K562 (cell line): Measurements from ENCODE around the gene ZNF577. TPM values are rescaled to one million over a fixed set of nuclear protein-coding genes. Genes with fewer than 3 reads are reported as not detected.

Experiments
- ATAC-seq: fragments of 200-7000 bp; cut with Tn5 transposase; 3 replicates; pipeline ENCODE4 v1.9.1; 2020; ENCODE audit warnings: moderate library complexity
- Bru-seq: library from RNA; stranded (reverse); fragments of 400-500 nt; gene quantifications from one replicate; lab custom pipeline; 2021; lab: Mats Ljungman, UMichigan
- BruChase-seq, 2 experiments: library from RNA; stranded (reverse); fragments of 400-500 nt; gene quantifications; one replicate each; lab custom pipeline; 2021; lab: Mats Ljungman, UMichigan
- BruUV-seq: library from RNA; stranded (reverse); fragments of 400-500 nt; replicated peaks from 2 replicates; lab custom pipeline; 2021; lab: Mats Ljungman, UMichigan
- CTCF ChIA-PET: fragments of 300-600 bp; formaldehyde crosslinking; extraction: SDS; loops from one replicate; lab custom pipeline; 2021; ENCODE audit warnings: low intra/inter-chr PET ratio; lab: Yijun Ruan, JAX
- POLR2A ChIA-PET: fragments of 300-600, 350-650 bp; sonication (Branson Sonifier 250); formaldehyde crosslinking; extraction: SDS; loops from one replicate; lab custom pipeline; 2021; ENCODE audit warnings: antibody characterized with exemption, inconsistent platforms; lab: Yijun Ruan, JAX
- DNase-seq, 4 experiments: peaks; one replicate each; pipeline versions ENCODE4 v3.0.0 to v3.0.0-alpha.2; 2011 to 2018; ENCODE audit warnings: low spot score in 3 of 4, mixed read lengths in 3 of 4; ENCODE audit errors: extremely low read depth in 1 of 4
- FAIRE-seq: peaks from 2 replicates; lab custom pipeline; 2011; peaks lifted over from hg19 to GRCh38; lab: Jason Lieb, UNC
- H2AFZ ChIP-seq: 2 replicates; pipeline ENCODE4 v1.6.0; 2011; ENCODE audit warnings: low read depth, low read length, control low read depth, inconsistent platforms
- H3K27ac ChIP-seq: fragments of 200-600 bp; 3 replicates; pipeline ENCODE4 v1.8.0; 2011; ENCODE audit warnings: low read depth, mild to moderate bottlenecking, control low read depth, inconsistent platforms, low read length, moderate library complexity, mixed read lengths; ENCODE audit errors: extremely low read depth
- H3K27me3 ChIP-seq, 2 experiments: fragments of 300-600 bp in 1 of 2; 2 replicates in 1 of 2; 3 replicates in 1 of 2; pipeline versions ENCODE4 v1.6.0 to v1.8.0; 2011; ENCODE audit warnings: inconsistent platforms in 2 of 2, low read length in 2 of 2, mild to moderate bottlenecking in 1 of 2, mixed read lengths in 1 of 2, moderate library complexity in 1 of 2; ENCODE audit not compliant: control insufficient read depth in 2 of 2, insufficient read depth in 2 of 2
- H3K36me3 ChIP-seq: fragments of 300-600 bp; 3 replicates; pipeline ENCODE4 v1.8.0; 2011; ENCODE audit warnings: mild to moderate bottlenecking, low read length, inconsistent platforms; ENCODE audit not compliant: control insufficient read depth, insufficient read depth
- H3K4me1 ChIP-seq, 2 experiments: fragments of 200-600 bp in 1 of 2; replicated peaks in 1 of 2; 2 replicates in 1 of 2; 3 replicates in 1 of 2; pipeline versions ENCODE4 v1.5.1 to v1.8.0; 2011; ENCODE audit warnings: inconsistent platforms in 2 of 2, low read length in 2 of 2, mild to moderate bottlenecking in 1 of 2, mixed read lengths in 1 of 2, moderate library complexity in 1 of 2; ENCODE audit not compliant: control insufficient read depth in 2 of 2, insufficient read depth in 2 of 2
- H3K4me2 ChIP-seq: 2 replicates; pipeline ENCODE4 v1.6.1; 2011; ENCODE audit warnings: low read length, control low read depth, inconsistent platforms, mixed read lengths; ENCODE audit not compliant: insufficient read depth
- H3K4me3 ChIP-seq: fragments of 200-600 bp; sonication (generic), shearing (Covaris generic); 2 replicates; pipeline ENCODE4 v1.5.1; 2016; ENCODE audit warnings: control low read depth, inconsistent platforms
- H3K79me2 ChIP-seq: fragments of 200-600 bp; 3 replicates; pipeline ENCODE4 v1.8.0; 2011; ENCODE audit warnings: low read length, inconsistent platforms; ENCODE audit not compliant: control insufficient read depth, insufficient read depth
- H3K9ac ChIP-seq, 2 experiments: 2 replicates each; pipeline versions ENCODE4 v1.6.0 to v1.6.1; 2011; ENCODE audit warnings: low read depth in 2 of 2, low read length in 2 of 2, control low read depth in 1 of 2, inconsistent platforms in 1 of 2, mild to moderate bottlenecking in 1 of 2, mixed read lengths in 1 of 2; ENCODE audit not compliant: insufficient read depth in 1 of 2
- H3K9me1 ChIP-seq: one replicate; pipeline ENCODE4 v1.6.0; 2011; ENCODE audit warnings: inconsistent platforms, mild to moderate bottlenecking, low read length, moderate library complexity; ENCODE audit not compliant: control insufficient read depth, insufficient read depth
- H3K9me3 ChIP-seq: replicated peaks from 2 replicates; pipeline ENCODE4 v1.5.1; 2011; ENCODE audit warnings: low read depth, low read length, inconsistent platforms; ENCODE audit not compliant: control insufficient read depth, insufficient read depth
- H4K20me1 ChIP-seq: replicated peaks from 2 replicates; pipeline ENCODE4 v1.6.1; 2011; ENCODE audit warnings: low read length, inconsistent platforms, mixed read lengths; ENCODE audit not compliant: control insufficient read depth, insufficient read depth
- CEBPG ChIP-seq, 3 experiments: fragments of 200-800 bp in 1 of 3; sonication (Bioruptor generic) in 1 of 3; sonication (generic) in 1 of 3; formaldehyde crosslinking in 1 of 3; IDR thresholded peaks in 2 of 3; conservative IDR thresholded peaks in 1 of 3; 2 replicates each; pipeline versions ENCODE4 v1.6.1 to v1.8.0; 2016 to 2022; ENCODE audit warnings: missing compliant biosample characterization in 2 of 3, missing genetic modification characterization in 2 of 3, mild to moderate bottlenecking in 1 of 3, missing genetic modification reagents in 1 of 3
- ETV5 ChIP-seq: sonication (generic); formaldehyde crosslinking; IDR thresholded peaks from 2 replicates; pipeline ENCODE4 v1.4.0; 2020; ENCODE audit warnings: low read depth, mild to moderate bottlenecking, missing genetic modification reagents
- FOXP1 ChIP-seq: sonication (generic); formaldehyde crosslinking; IDR thresholded peaks from 2 replicates; pipeline ENCODE4 v1.8.0; 2022; ENCODE audit warnings: mild to moderate bottlenecking, missing genetic modification reagents
- HCFC1 ChIP-seq: IDR thresholded peaks from 2 replicates; pipeline ENCODE4 v1.6.1; 2012; ENCODE audit warnings: low read depth, low read length, improper control_type of control experiment
- KAT2B ChIP-seq: IDR thresholded peaks from one replicate; pipeline ENCODE4 v1.6.1; 2012; ENCODE audit warnings: low read depth, mild to moderate bottlenecking, control low read depth, inconsistent platforms, low read length, moderate library complexity
- POLR2G ChIP-seq: fragments of 200-400 bp; formaldehyde crosslinking; IDR thresholded peaks from 2 replicates; pipeline ENCODE4 v1.6.1; 2017; ENCODE audit warnings: low read depth, mild to moderate bottlenecking, antibody characterized with exemption, low read length, moderate library complexity
- SOX6 ChIP-seq: fragments of 450-650 bp; IDR thresholded peaks from 2 replicates; pipeline ENCODE4 v1.6.1; 2014; ENCODE audit warnings: mild to moderate bottlenecking
- TRIM24 ChIP-seq, 2 experiments: fragments of 450-650 bp; IDR thresholded peaks; 2 replicates each; pipeline ENCODE4 v1.6.1; 2016
- ZBTB7A ChIP-seq: IDR thresholded peaks from 2 replicates; pipeline ENCODE4 v1.6.1; 2011; ENCODE audit warnings: low read depth, mild to moderate bottlenecking, low read length, moderate library complexity, borderline replicate concordance; ENCODE audit not compliant: control insufficient read depth
- ZNF174 ChIP-seq: fragments of 250-450 bp; sonication (Bioruptor Pico); IDR thresholded peaks from 2 replicates; pipeline ENCODE4 v1.4.0; 2020; ENCODE audit warnings: mild to moderate bottlenecking
- ZNF274 ChIP-seq: IDR thresholded peaks from 2 replicates; pipeline ENCODE4 v1.6.1; 2011; ENCODE audit warnings: low read depth, mild to moderate bottlenecking, low read length, moderate library complexity, borderline replicate concordance
- WGBS: fragments of 100-300 bp; shearing (Covaris generic); methylation state at CpG from one replicate; pipeline ENCODE4 v1.1.6; 2016; ENCODE audit warnings: low coverage, mixed read lengths; ENCODE audit not compliant: insufficient coverage; ENCODE audit errors: missing lambda C conversion rate; 5-methylcytosine and 5-hydroxymethylcytosine counted together
- in situ Hi-C: fragments of 300-500 bp; cut with MboI; formaldehyde crosslinking; loops from 4 replicates; pipeline ENCODE4 v1.15.0; 2018; ENCODE audit warnings: inconsistent platforms, mixed read lengths
- intact Hi-C: fragments of 100-400 bp; cut with micrococcal nuclease; formaldehyde crosslinking; loops from 2 replicates; pipeline ENCODE4 v1.14.2; 2022
- long read RNA-seq, 3 experiments: library from polyadenylated mRNA in 2 of 3; library from RNA in 1 of 3; unstranded in 2 of 3; stranded (forward) in 1 of 3; transcript quantifications; one replicate each; pipeline ENCODE4 v2.0.0, GENCODE V29; 2019 to 2022
- polyA minus RNA-seq, 3 experiments: library from RNA; depleted of rRNA, polyadenylated mRNA; stranded (reverse); fragments of >200 nt; gene quantifications; 2 replicates each; pipeline ENCODE4 v1.2.3, GENCODE V29; 2011
- polyA plus RNA-seq, 8 experiments: library from polyadenylated mRNA; depleted of rRNA in 4 of 8; stranded (reverse) in 5 of 8; unstranded in 3 of 8; fragments of >200 nt; fragmentation: Nextera tagmentation in 2 of 8; fragmentation: Illumina TruSeq in 1 of 8; extraction: Ambion mirVana in 2 of 8; extraction: Trizol in 1 of 8; gene quantifications; 2 replicates each; pipeline versions ENCODE4 v1.2.1 to v1.2.3, GENCODE V29; 2011 to 2014; ENCODE audit warnings: inconsistent platforms in 1 of 8, missing spikeins in 1 of 8
- total RNA-seq, 7 experiments: library from RNA; depleted of rRNA in 6 of 7; stranded (reverse); fragments of >200 nt in 6 of 7; fragmentation: Illumina TruSeq in 2 of 7; extraction: Trizol in 2 of 7; gene quantifications; 2 replicates each; pipeline versions ENCODE4 v1.2.1 to v1.2.3, GENCODE V29; 2011 to 2021; ENCODE audit warnings: low replicate concordance in 1 of 7
- TF ChIP-seq, protein P1 (sequence below): sonication (generic); formaldehyde crosslinking; IDR thresholded peaks from 2 replicates; pipeline ENCODE4 v1.8.0; 2022; ENCODE audit warnings: missing genetic modification reagents, mild to moderate bottlenecking, moderate library complexity, borderline replicate concordance
- TF ChIP-seq, protein P2 (sequence below): fragments of 450-650 bp; formaldehyde crosslinking; IDR thresholded peaks from 2 replicates; pipeline ENCODE4 v1.4.0; 2020; ENCODE audit warnings: mild to moderate bottlenecking, moderate library complexity

Gene ZNF577
- total RNA-seq (2011; cell fraction: chromatin; rRNA removed; ENCODE audit: low replicate concordance) = 47.4 and 101 TPM in 2 replicates
- total RNA-seq (2011; cell fraction: nucleolus; rRNA removed) = 26.7 and 28.6 TPM in 2 replicates
- total RNA-seq (2011; cell fraction: nucleoplasm; rRNA removed) = 60.1 and 68.1 TPM in 2 replicates
- total RNA-seq (2014; rRNA removed) = 4.2 and 7.8 TPM in 2 replicates
- 8.9 and 9.9 TPM in 2 replicates for total RNA-seq (2014; rRNA removed; fragmentation: Illumina TruSeq; extraction: Trizol)
- 9.0 and 9.4 TPM in 2 replicates for total RNA-seq (2015; rRNA removed; fragmentation: Illumina TruSeq; extraction: Trizol)
- total RNA-seq (2021) = 5.6 and 6.4 TPM in 2 replicates
- polyA plus RNA-seq (2011; rRNA removed) = 11.2 and 12.7 TPM in 2 replicates
- 2.5 and 6.4 TPM in 2 replicates for polyA plus RNA-seq (2011; cell fraction: cytosol; rRNA removed)
- polyA plus RNA-seq (2011; cell fraction: nucleus; rRNA removed) = 38.5 and 43.0 TPM in 2 replicates
- 2.9 and 4.1 TPM in 2 replicates for polyA plus RNA-seq (2012)
- polyA plus RNA-seq (2014; fragmentation: Illumina TruSeq; extraction: Trizol) = 7.5 and 9.1 TPM in 2 replicates
- polyA plus RNA-seq (2014; fragmentation: Nextera tagmentation; extraction: Ambion mirVana) = 1 to 10 TPM; 1.3 to 3.5 TPM
- 7.0 and 7.6 TPM in 2 replicates for polyA plus RNA-seq (2014; rRNA removed)
- 30.2 and 33.7 TPM in 2 replicates for polyA minus RNA-seq (2011; rRNA and poly(A)+ RNA removed)
- polyA minus RNA-seq (2011; cell fraction: cytosol; rRNA and poly(A)+ RNA removed) = 4.0 and 5.4 TPM in 2 replicates
- 22.5 and 27.5 TPM in 2 replicates for polyA minus RNA-seq (2011; cell fraction: nucleus; rRNA and poly(A)+ RNA removed)
- Bru-seq, nascent RNA = percentile 67 among the genes with signal in this experiment
- percentile 76 among the genes with signal in this experiment for BruChase-seq, experiment 1, labeled RNA remaining after a 2-hour chase
- percentile 77 among the genes with signal in this experiment for BruChase-seq, experiment 2, labeled RNA remaining after a 6-hour chase
- long read RNA-seq, experiment 1, partial matches to known transcripts = 0 of 8 reads
- long read RNA-seq, experiment 1, other reads (novel, unspliced or antisense) = 8 of 8 reads
- long read RNA-seq, experiment 2 = 0 reads
- long read RNA-seq, experiment 3, partial matches to known transcripts = 0 of 1 reads
- long read RNA-seq, experiment 3, other reads (novel, unspliced or antisense) = 1 of 1 reads

DNA sequence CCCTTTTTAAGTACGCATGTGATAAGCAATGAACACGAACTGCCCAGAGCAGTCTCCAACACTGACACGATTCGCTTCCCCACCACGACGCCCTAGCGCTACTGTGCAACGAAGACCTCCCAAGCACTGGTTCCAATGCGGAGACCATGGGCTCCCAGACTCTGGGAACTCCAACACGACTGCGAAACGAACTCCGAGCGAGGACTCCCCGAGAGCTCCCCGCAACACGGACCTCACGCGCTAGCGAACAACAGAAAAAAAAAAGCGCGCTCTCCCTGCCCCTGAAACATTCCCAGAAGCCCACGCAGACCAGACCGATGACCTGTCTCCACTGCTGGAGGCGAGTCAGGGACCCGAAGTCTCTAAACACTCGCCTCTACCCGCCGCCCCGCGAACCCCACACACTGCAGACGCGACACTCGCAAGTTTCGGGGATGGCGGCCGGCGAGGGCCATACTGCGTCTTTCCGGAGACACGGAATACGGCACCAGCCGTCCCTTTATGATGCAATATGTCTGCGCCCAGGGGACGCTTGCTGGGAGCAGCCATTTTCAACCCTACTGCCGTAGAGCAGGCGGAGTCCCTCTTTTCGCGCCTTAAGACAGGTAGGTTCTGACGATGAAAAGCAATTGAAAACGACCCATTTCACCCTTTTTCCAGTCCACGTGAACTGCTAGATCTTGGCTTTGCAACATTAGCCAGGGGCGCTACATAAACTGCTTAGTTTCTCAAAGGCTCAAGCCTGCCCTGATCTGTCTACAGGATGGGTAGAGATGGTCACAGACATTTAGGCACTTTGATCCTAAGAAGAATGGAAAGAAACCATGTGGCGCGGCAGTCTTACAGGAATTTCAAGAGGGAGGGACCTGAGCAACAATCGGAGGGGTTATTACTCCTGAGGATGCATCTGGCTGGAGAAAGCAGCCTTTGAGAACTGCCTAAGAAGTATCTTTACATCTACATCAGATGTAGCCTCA lies at the start of gene ZNF577:
TSS of gene ZNF577 (minus strand) at position 430 of the 977 bp plus-strand sequence. CDS start 7,569 bp downstream, outside the sequence.
- intact Hi-C loops = no loop called here
- no peaks in the 10 kb centered on the region for H3K27me3 ChIP-seq
- POLR2A ChIA-PET = no interaction called here
- CTCF ChIA-PET = interaction anchor here (0.5 kb wide), 1 partner anchor 12 kb away, joined by 4 read pairs; no protein-coding TSS in a partner anchor
- H3K9me3 ChIP-seq = peaks cover 35% of the 10 kb centered on the region
- in situ Hi-C loops = no loop called here
- no peak within 1 kb of the TSS for H3K27ac ChIP-seq
- FAIRE-seq (no peak), DNase-seq (no peak), ATAC-seq (no peak)
- WGBS = 97% methylated on average over 38 of the region's 56 CpGs
- H3K9ac ChIP-seq = no peak within 1 kb of the TSS
- H3K79me2 ChIP-seq = no peaks in the 10 kb centered on the region; the same call in 2 of the 3 replicates
- no peaks in the 10 kb centered on the region for H4K20me1 ChIP-seq
- no peak within 1 kb of the TSS for H3K4me3 ChIP-seq
- H3K4me1 ChIP-seq = peaks cover 0 to 3% of the 10 kb centered on the region in 2 experiments; a peak in 1 of 5 replicates
- no peaks in the 10 kb centered on the region for H3K9me1 ChIP-seq
- BruUV-seq = no TSS peak
- peaks cover 41% of the 10 kb centered on the region for H3K36me3 ChIP-seq
- H2AFZ ChIP-seq = no peak within 1 kb of the TSS
- no peak within 1 kb of the TSS for H3K4me2 ChIP-seq
- TF ChIP-seq POLR2G (peak; percentile 56), CEBPG (CRISPR knock-in tag; IDR thresholded peaks at IDR 0.05) (peak; percentile 90), CEBPG (tag; conservative IDR thresholded peaks at IDR 0.05 in 1 of 2, IDR thresholded peaks at IDR 0.05 in 1 of 2) (peak; percentile 50 to 81), TRIM24 (IDR thresholded peaks at IDR 0.05) (no peak), ZNF174 (no peak), HCFC1 (0 out of 2 replicates have a peak, but pooled peaks have one; percentile 23), ETV5 (CRISPR knock-in tag) (0 out of 2 replicates have a peak, but pooled peaks have one; percentile 49), ZBTB7A (no peak), SOX6 (no peak), FOXP1 (CRISPR knock-in tag) (0 out of 2 replicates have a peak, but pooled peaks have one; percentile 43), KAT2B (no peak), ZNF274 (no peak)
- TF ChIP-seq, protein P1, sequence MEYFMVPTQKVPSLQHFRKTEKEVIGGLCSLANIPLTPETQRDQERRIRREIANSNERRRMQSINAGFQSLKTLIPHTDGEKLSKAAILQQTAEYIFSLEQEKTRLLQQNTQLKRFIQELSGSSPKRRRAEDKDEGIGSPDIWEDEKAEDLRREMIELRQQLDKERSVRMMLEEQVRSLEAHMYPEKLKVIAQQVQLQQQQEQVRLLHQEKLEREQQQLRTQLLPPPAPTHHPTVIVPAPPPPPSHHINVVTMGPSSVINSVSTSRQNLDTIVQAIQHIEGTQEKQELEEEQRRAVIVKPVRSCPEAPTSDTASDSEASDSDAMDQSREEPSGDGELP (CRISPR knock-in tag) = peak; percentile 80
- TF ChIP-seq, protein P2, sequence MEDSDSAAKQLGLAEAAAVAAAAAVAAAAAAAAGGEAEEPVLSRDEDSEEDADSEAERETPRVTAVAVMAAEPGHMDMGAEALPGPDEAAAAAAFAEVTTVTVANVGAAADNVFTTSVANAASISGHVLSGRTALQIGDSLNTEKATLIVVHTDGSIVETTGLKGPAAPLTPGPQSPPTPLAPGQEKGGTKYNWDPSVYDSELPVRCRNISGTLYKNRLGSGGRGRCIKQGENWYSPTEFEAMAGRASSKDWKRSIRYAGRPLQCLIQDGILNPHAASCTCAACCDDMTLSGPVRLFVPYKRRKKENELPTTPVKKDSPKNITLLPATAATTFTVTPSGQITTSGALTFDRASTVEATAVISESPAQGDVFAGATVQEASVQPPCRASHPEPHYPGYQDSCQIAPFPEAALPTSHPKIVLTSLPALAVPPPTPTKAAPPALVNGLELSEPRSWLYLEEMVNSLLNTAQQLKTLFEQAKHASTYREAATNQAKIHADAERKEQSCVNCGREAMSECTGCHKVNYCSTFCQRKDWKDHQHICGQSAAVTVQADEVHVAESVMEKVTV = no peak
